Rectal smooth muscle tissue (tissue), 1 donor: ENCODE measurements around the gene ALKBH7.
"Not testable (repeated sequence)": the region's sequence is repeated elsewhere in the genome, so short reads cannot be mapped to it uniquely, and the experiment has no call there.

Experiments
- H3K27ac ChIP-seq: one replicate; pipeline ENCODE4 v1.7.0; 2013; ENCODE audit warnings: low read depth, low read length, inconsistent platforms
- H3K27me3 ChIP-seq: one replicate; pipeline ENCODE4 v1.7.0; 2013; ENCODE audit warnings: low read length; ENCODE audit not compliant: control insufficient read depth, insufficient read depth
- H3K36me3 ChIP-seq: one replicate; pipeline ENCODE4 v1.7.0; 2013; ENCODE audit warnings: low read length; ENCODE audit not compliant: control insufficient read depth, insufficient read depth
- H3K4me1 ChIP-seq: one replicate; pipeline ENCODE4 v1.7.0; 2013; ENCODE audit warnings: low read length; ENCODE audit not compliant: control insufficient read depth, insufficient read depth
- H3K4me3 ChIP-seq: one replicate; pipeline ENCODE4 v1.7.0; 2013; ENCODE audit warnings: low read length
- H3K9ac ChIP-seq: one replicate; pipeline ENCODE4 v1.7.0; 2013; ENCODE audit warnings: low read length

Gene ALKBH7

GRCh38 chr19:6372594-6373095, at the start of gene ALKBH7:
ALKBH7 (plus strand) TSS chr19:6372794; CDS start chr19:6372821, 27 bp downstream.
- H3K36me3 ChIP-seq: peaks cover 9% of the 10 kb centered on the region
- peaks cover 2% of the 10 kb centered on the region for H3K4me1 ChIP-seq
- peak within 1 kb of the TSS; percentile 77 for H3K4me3 ChIP-seq
- peak within 1 kb of the TSS; percentile 92 for H3K9ac ChIP-seq
- no peaks in the 10 kb centered on the region for H3K27me3 ChIP-seq
- peak within 1 kb of the TSS; percentile 99 for H3K27ac ChIP-seq

- Histone ChIP-seq H3K4me3 (no peak overlapping the region), H3K36me3 (no peaks in the 10 kb centered on the region), H3K27me3 (no peaks in the 10 kb centered on the region), H3K4me1 (no peaks in the 10 kb centered on the region), H3K9ac (no peak overlapping the region), H3K27ac (no peak overlapping the region)
These were observed 47.8 kb upstream of the ALKBH7 start for GRCh38 chr19:6324757-6325156.

- Histone ChIP-seq H3K27ac (no peak overlapping the region), H3K4me3 (no peak overlapping the region), H3K36me3 (no peaks in the 10 kb centered on the region), H3K27me3 (no peaks in the 10 kb centered on the region), H3K4me1 (no peaks in the 10 kb centered on the region), H3K9ac (no peak overlapping the region)
These were observed 47.0 kb upstream of the ALKBH7 start for GRCh38 chr19:6325614-6326013.

GRCh38 chr19:6326815-6327214, 45.8 kb upstream of the ALKBH7 start:
- Histone ChIP-seq H3K9ac (no peak overlapping the region), H3K27me3 (no peaks in the 10 kb centered on the region), H3K4me1 (no peaks in the 10 kb centered on the region), H3K27ac (no peak overlapping the region), H3K4me3 (no peak overlapping the region), H3K36me3 (no peaks in the 10 kb centered on the region)

- H3K27ac ChIP-seq: no peak within 1 kb of the TSS
- H3K4me3 ChIP-seq: no peak within 1 kb of the TSS
- H3K27me3 ChIP-seq: no peaks in the 10 kb centered on the region
- H3K36me3 ChIP-seq: no peaks in the 10 kb centered on the region
- no peak within 1 kb of the TSS for H3K9ac ChIP-seq
- H3K4me1 ChIP-seq: no peaks in the 10 kb centered on the region
These were observed 39.2 kb upstream of the ALKBH7 start, which contains the start of gene ACER1 for GRCh38 chr19:6333439-6333838. ACER1 (minus strand) TSS chr19:6333612; CDS start chr19:6333551, 61 bp downstream.

- Histone ChIP-seq H3K4me1 (no peaks in the 10 kb centered on the region), H3K36me3 (no peaks in the 10 kb centered on the region), H3K27ac (no peak overlapping the region), H3K9ac (no peak overlapping the region), H3K4me3 (no peak overlapping the region), H3K27me3 (no peaks in the 10 kb centered on the region)
These were observed 37.9 kb upstream of the ALKBH7 start for GRCh38 chr19:6334490-6335285.

- Histone ChIP-seq H3K4me1 (no peaks in the 10 kb centered on the region), H3K27me3 (no peaks in the 10 kb centered on the region), H3K36me3 (no peaks in the 10 kb centered on the region), H3K9ac (no peak overlapping the region), H3K4me3 (no peak overlapping the region), H3K27ac (no peak overlapping the region)
These were observed 31.9 kb upstream of the ALKBH7 start for GRCh38 chr19:6340493-6341201.

GRCh38 chr19:6343462-6343861, 29.1 kb upstream of the ALKBH7 start:
- H3K36me3 ChIP-seq: no peaks in the 10 kb centered on the region
- no peak overlapping the region for H3K4me3 ChIP-seq
- H3K4me1 ChIP-seq: no peaks in the 10 kb centered on the region
- H3K27me3 ChIP-seq: no peaks in the 10 kb centered on the region
- no peak overlapping the region for H3K9ac ChIP-seq
- no peak overlapping the region for H3K27ac ChIP-seq

GRCh38 chr19:6349271-6349670, 23.3 kb upstream of the ALKBH7 start:
- H3K4me1 ChIP-seq, H3K4me3 ChIP-seq, H3K27ac ChIP-seq, H3K27me3 ChIP-seq, H3K9ac ChIP-seq, H3K36me3 ChIP-seq: not testable (repeated sequence)

- H3K36me3 ChIP-seq: no peaks in the 10 kb centered on the region
- no peak overlapping the region for H3K9ac ChIP-seq
- no peaks in the 10 kb centered on the region for H3K4me1 ChIP-seq
- H3K27me3 ChIP-seq: no peaks in the 10 kb centered on the region
- H3K27ac ChIP-seq: no peak overlapping the region
- H3K4me3 ChIP-seq: no peak overlapping the region
These were observed 21.9 kb upstream of the ALKBH7 start for GRCh38 chr19:6350688-6351087.

- Histone ChIP-seq H3K4me1 (no peaks in the 10 kb centered on the region), H3K36me3 (no peaks in the 10 kb centered on the region), H3K4me3 (no peak overlapping the region), H3K27ac (no peak overlapping the region), H3K27me3 (no peaks in the 10 kb centered on the region), H3K9ac (no peak overlapping the region)
These were observed 20.0 kb upstream of the ALKBH7 start for GRCh38 chr19:6352381-6353165.

GRCh38 chr19:6354098-6354674, 18.4 kb upstream of the ALKBH7 start:
- no peak overlapping the region for H3K9ac ChIP-seq
- H3K27ac ChIP-seq: no peak overlapping the region
- H3K27me3 ChIP-seq: no peaks in the 10 kb centered on the region
- no peaks in the 10 kb centered on the region for H3K36me3 ChIP-seq
- H3K4me3 ChIP-seq: no peak overlapping the region
- no peaks in the 10 kb centered on the region for H3K4me1 ChIP-seq
